Putamen (tissue), 1 donor: ENCODE data around the gene PFAS.
"Not testable (repeated sequence)": the region's sequence is repeated elsewhere in the genome, so short reads cannot be mapped to it uniquely, and the experiment has no call there.

Source experiments
- DNase-seq: peaks from one replicate; pipeline ENCODE4 v3.0.0-alpha.2; 2016; ENCODE audit warnings: low spot score

Gene PFAS

GRCh38 chr17:8227238-8227581 is 21.9 kb upstream of the PFAS start:
- DNase-seq: no peak

GRCh38 chr17:8231701-8232100 is 17.4 kb upstream of the PFAS start:
- DNase-seq: no peak

GRCh38 chr17:8234361-8235270 is 14.5 kb upstream of the PFAS start:
- DNase-seq: no peak

GRCh38 chr17:8235676-8236075 is 13.4 kb upstream of the PFAS start:
- no peak for DNase-seq

GRCh38 chr17:8237175-8237574 is 11.9 kb upstream of the PFAS start:
- DNase-seq: no peak

- no peak for DNase-seq
Observed at GRCh38 chr17:8237886-8238285, 11.2 kb upstream of the PFAS start.

- DNase-seq: no peak
Observed at GRCh38 chr17:8243827-8244226, 5.3 kb upstream of the PFAS start.

GRCh38 chr17:8244768-8245167 is 4.3 kb upstream of the PFAS start:
- DNase-seq: no peak

- DNase-seq: no peak
Observed at GRCh38 chr17:8249621-8250500, 772 bp downstream of the PFAS start.

GRCh38 chr17:8251411-8251810 is 2.3 kb downstream of the PFAS start:
- not testable (repeated sequence) for DNase-seq

- DNase-seq: no peak
Observed at GRCh38 chr17:8253801-8254200, 4.7 kb downstream of the PFAS start.

- no peak for DNase-seq
Observed at GRCh38 chr17:8254881-8255280, 5.8 kb downstream of the PFAS start.

- DNase-seq: no peak
Observed at GRCh38 chr17:8255499-8255898, 6.4 kb downstream of the PFAS start.

GRCh38 chr17:8256291-8256690 is 7.2 kb downstream of the PFAS start:
- DNase-seq: no peak

- DNase-seq: no peak
Observed at GRCh38 chr17:8256691-8257090, 7.6 kb downstream of the PFAS start.

GRCh38 chr17:8257801-8258200 is 8.7 kb downstream of the PFAS start:
- no peak for DNase-seq

- no peak for DNase-seq
Observed at GRCh38 chr17:8264320-8264719, 15.2 kb downstream of the PFAS start.

GRCh38 chr17:8264836-8265542 is 15.9 kb downstream of the PFAS start:
- no peak for DNase-seq

GRCh38 chr17:8266648-8267479 is 17.8 kb downstream of the PFAS start:
- no peak for DNase-seq

- DNase-seq: no peak
Observed at GRCh38 chr17:8267480-8268147, 18.5 kb downstream of the PFAS start.
